Measurements from ENCODE around the gene NDUFS8. TPM values are rescaled to one million over a fixed set of nuclear protein-coding genes. Genes with fewer than 3 reads are reported as not detected.

The NDUFS8 gene
- total and polyA plus RNA-seq, 2 of the 13 experiments (the other 11 are each of a cell fraction or from before 2014, with no cell fraction given) = 96.7 to 158 TPM

DNA sequence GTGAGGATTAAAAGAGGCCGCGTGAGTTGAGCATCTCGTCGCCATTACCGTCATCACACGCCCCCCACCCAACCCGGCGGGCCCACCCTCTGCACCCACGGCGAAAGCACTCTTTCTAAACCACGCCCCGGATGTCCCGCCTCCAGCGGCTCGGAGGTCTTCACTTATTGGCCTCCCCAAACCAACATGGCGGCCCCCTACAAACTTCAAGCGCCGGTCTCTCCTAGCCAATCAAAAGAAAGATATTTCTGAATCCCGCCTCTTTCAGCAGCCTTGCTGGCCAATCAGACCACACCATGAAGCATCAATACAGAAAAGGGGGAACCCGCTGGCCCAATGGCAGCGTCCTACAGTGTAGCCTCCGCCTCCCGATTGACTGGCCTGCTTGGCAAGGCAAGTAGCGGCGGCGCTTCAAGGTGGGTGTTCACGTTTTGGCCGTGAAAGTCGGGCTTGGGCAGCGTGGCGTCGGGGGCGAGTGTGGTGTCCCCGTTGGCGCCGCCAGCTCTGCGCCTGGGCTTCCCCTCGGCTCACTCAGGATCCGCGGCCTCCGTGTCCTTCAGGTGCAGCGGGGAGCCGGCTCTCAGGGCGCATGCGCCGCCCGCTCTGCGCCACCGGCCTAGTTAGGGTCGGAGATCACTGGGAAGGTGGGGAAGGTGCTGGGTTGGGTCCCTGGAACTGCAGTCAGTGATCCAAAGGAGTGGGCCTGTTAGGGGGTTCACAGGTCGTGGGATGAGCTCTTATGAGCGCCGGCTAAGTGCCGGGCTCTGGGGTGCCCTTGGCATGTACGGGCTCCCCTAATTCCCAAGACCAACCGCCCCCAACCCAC is at the start of gene NDUFS8 (continued):
- peak; percentile 75; the same call in 1 of the 2 replicates for TF ChIP-seq ZNF563 (CRISPR knock-in tag; IDR thresholded peaks at IDR 0.05)
- TF ChIP-seq, protein P1, sequence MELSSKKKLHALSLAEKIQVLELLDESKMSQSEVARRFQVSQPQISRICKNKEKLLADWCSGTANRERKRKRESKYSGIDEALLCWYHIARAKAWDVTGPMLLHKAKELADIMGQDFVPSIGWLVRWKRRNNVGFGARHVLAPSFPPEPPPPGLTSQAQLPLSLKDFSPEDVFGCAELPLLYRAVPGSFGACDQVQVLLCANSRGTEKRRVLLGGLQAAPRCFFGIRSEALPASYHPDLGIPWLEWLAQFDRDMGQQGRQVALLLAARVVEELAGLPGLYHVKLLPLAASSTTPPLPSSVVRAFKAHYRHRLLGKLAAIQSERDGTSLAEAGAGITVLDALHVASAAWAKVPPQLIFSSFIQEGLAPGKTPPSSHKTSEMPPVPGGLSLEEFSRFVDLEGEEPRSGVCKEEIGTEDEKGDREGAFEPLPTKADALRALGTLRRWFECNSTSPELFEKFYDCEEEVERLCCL (CRISPR knock-in tag; IDR thresholded peaks at IDR 0.05; ENCODE audit: borderline replicate concordance) = no peak
- TF ChIP-seq, protein P2, sequence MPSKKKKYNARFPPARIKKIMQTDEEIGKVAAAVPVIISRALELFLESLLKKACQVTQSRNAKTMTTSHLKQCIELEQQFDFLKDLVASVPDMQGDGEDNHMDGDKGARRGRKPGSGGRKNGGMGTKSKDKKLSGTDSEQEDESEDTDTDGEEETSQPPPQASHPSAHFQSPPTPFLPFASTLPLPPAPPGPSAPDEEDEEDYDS (CRISPR knock-in tag; IDR thresholded peaks at IDR 0.05) = peak; percentile 74
- TF ChIP-seq RFX5 (IDR thresholded peaks at IDR 0.05; ENCODE audit: low read depth, low read length) = 0 out of 2 replicates have a peak, but pooled peaks have one; percentile 3
- peak; percentile 61; the same call in 1 of the 2 replicates for TF ChIP-seq MXD4 (CRISPR knock-in tag; IDR thresholded peaks at IDR 0.05)
- no peak for TF ChIP-seq THYN1 (CRISPR knock-in tag; IDR thresholded peaks at IDR 0.05; ENCODE audit: borderline replicate concordance, low read depth)
- TF ChIP-seq ELF3 (CRISPR knock-in tag; IDR thresholded peaks at IDR 0.05) = 0 out of 2 replicates have a peak, but pooled peaks have one; percentile 38
- TF ChIP-seq ZNF652 (CRISPR knock-in tag; IDR thresholded peaks at IDR 0.05; ENCODE audit: borderline replicate concordance, low read depth) = no peak
- TF ChIP-seq NFKB2 (CRISPR knock-in tag; IDR thresholded peaks at IDR 0.05; ENCODE audit: borderline replicate concordance) = peak; percentile 45; the same call in 1 of the 2 replicates
- peak; percentile 41 for TF ChIP-seq TEAD3 (CRISPR knock-in tag; optimal IDR thresholded peaks at IDR 0.05; ENCODE audit: borderline replicate concordance)
- no peak for TF ChIP-seq GTF2F1 (IDR thresholded peaks at IDR 0.05; ENCODE audit: low read length)
- peak; percentile 57; the same call in 1 of the 2 replicates for TF ChIP-seq ZMAT3 (CRISPR knock-in tag; conservative IDR thresholded peaks at IDR 0.05)
- no peak for TF ChIP-seq ZNF549 (CRISPR knock-in tag; IDR thresholded peaks at IDR 0.05)
- no peak for TF ChIP-seq TMF1 (CRISPR knock-in tag; IDR thresholded peaks at IDR 0.05; ENCODE audit: low read depth)
- TF ChIP-seq, protein P3, sequence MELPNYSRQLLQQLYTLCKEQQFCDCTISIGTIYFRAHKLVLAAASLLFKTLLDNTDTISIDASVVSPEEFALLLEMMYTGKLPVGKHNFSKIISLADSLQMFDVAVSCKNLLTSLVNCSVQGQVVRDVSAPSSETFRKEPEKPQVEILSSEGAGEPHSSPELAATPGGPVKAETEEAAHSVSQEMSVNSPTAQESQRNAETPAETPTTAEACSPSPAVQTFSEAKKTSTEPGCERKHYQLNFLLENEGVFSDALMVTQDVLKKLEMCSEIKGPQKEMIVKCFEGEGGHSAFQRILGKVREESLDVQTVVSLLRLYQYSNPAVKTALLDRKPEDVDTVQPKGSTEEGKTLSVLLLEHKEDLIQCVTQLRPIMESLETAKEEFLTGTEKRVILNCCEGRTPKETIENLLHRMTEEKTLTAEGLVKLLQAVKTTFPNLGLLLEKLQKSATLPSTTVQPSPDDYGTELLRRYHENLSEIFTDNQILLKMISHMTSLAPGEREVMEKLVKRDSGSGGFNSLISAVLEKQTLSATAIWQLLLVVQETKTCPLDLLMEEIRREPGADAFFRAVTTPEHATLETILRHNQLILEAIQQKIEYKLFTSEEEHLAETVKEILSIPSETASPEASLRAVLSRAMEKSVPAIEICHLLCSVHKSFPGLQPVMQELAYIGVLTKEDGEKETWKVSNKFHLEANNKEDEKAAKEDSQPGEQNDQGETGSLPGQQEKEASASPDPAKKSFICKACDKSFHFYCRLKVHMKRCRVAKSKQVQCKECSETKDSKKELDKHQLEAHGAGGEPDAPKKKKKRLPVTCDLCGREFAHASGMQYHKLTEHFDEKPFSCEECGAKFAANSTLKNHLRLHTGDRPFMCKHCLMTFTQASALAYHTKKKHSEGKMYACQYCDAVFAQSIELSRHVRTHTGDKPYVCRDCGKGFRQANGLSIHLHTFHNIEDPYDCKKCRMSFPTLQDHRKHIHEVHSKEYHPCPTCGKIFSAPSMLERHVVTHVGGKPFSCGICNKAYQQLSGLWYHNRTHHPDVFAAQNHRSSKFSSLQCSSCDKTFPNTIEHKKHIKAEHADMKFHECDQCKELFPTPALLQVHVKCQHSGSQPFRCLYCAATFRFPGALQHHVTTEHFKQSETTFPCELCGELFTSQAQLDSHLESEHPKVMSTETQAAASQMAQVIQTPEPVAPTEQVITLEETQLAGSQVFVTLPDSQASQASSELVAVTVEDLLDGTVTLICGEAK (IDR thresholded peaks at IDR 0.05) = no peak
- TF ChIP-seq, protein P3 (CRISPR knock-in tag; IDR thresholded peaks at IDR 0.05) = peak; percentile 57; the same call in 1 of the 2 replicates
- TF ChIP-seq ZNF614 (CRISPR knock-in tag; IDR thresholded peaks at IDR 0.05; ENCODE audit: borderline replicate concordance) = peak; percentile 48; the same call in 1 of the 2 replicates
- TF ChIP-seq NFIB (CRISPR knock-in tag; IDR thresholded peaks at IDR 0.05; ENCODE audit: borderline replicate concordance) = no peak
- TF ChIP-seq KLF9 (CRISPR knock-in tag; IDR thresholded peaks at IDR 0.05; ENCODE audit: low read depth) = 0 out of 2 replicates have a peak, but pooled peaks have one; percentile 13
- TF ChIP-seq CC2D1A (CRISPR knock-in tag; IDR thresholded peaks at IDR 0.05) = no peak
